Trophoblast cell (in vitro differentiated cells and primary cell): ENCODE measurements around the gene KY.

Experiments
- DNase-seq, 2 donors: peaks; one replicate each; pipeline ENCODE4 v3.0.0-alpha.2; 2016
- H2AFZ ChIP-seq: 2 replicates; pipeline ENCODE4 v1.6.1; 2013; ENCODE audit warnings: low read length, moderate library complexity, mild to moderate bottlenecking; ENCODE audit not compliant: insufficient read depth, poor library complexity
- H2AK5ac ChIP-seq: 2 replicates; pipeline ENCODE4 v1.6.1; 2013; ENCODE audit warnings: mild to moderate bottlenecking, low read length
- H2BK120ac ChIP-seq: 2 replicates; pipeline ENCODE4 v1.6.1; 2013; ENCODE audit warnings: low read length, mild to moderate bottlenecking, moderate library complexity; ENCODE audit not compliant: insufficient read depth, poor library complexity
- H2BK12ac ChIP-seq: 2 replicates; pipeline ENCODE4 v1.6.1; 2013; ENCODE audit warnings: mild to moderate bottlenecking, low read length, moderate library complexity
- H2BK5ac ChIP-seq: 2 replicates; pipeline ENCODE4 v1.6.1; 2013; ENCODE audit warnings: low read length, low read depth, moderate library complexity, mild to moderate bottlenecking; ENCODE audit not compliant: poor library complexity
- H3K14ac ChIP-seq: 2 replicates; pipeline ENCODE4 v1.6.1; 2013; ENCODE audit warnings: mild to moderate bottlenecking, low read length
- H3K18ac ChIP-seq: 2 replicates; pipeline ENCODE4 v1.6.1; 2013; ENCODE audit warnings: mild to moderate bottlenecking, low read length
- H3K23ac ChIP-seq: 2 replicates; pipeline ENCODE4 v1.6.1; 2013; ENCODE audit warnings: low read length
- H3K27ac ChIP-seq: 2 replicates; pipeline ENCODE4 v1.5.1; 2013; ENCODE audit warnings: low read depth, mild to moderate bottlenecking, inconsistent platforms, low read length, moderate library complexity
- H3K27me3 ChIP-seq: 2 replicates; pipeline ENCODE4 v1.6.1; 2013; ENCODE audit warnings: inconsistent platforms, mild to moderate bottlenecking, low read length, moderate library complexity; ENCODE audit not compliant: insufficient read depth
- H3K36me3 ChIP-seq, 2 experiments: 1 replicate in 1 of 2; 2 replicates in 1 of 2; pipeline ENCODE4 v1.6.1; 2013; ENCODE audit warnings: low read length in 2 of 2, mild to moderate bottlenecking in 2 of 2, moderate library complexity in 1 of 2; ENCODE audit not compliant: insufficient read depth in 2 of 2, control insufficient read depth in 1 of 2
- H3K4ac ChIP-seq: 2 replicates; pipeline ENCODE4 v1.6.1; 2013; ENCODE audit warnings: low read depth, mild to moderate bottlenecking, low read length, moderate library complexity
- H3K4me1 ChIP-seq, 2 experiments: 1 replicate in 1 of 2; 2 replicates in 1 of 2; pipeline ENCODE4 v1.6.1; 2013; ENCODE audit warnings: low read length in 2 of 2, mild to moderate bottlenecking in 2 of 2, moderate library complexity in 1 of 2; ENCODE audit not compliant: insufficient read depth in 2 of 2, control insufficient read depth in 1 of 2
- H3K4me2 ChIP-seq: 2 replicates; pipeline ENCODE4 v1.6.1; 2013; ENCODE audit warnings: inconsistent platforms, mild to moderate bottlenecking, low read length, moderate library complexity
- H3K4me3 ChIP-seq: 2 replicates; pipeline ENCODE4 v1.5.1; 2013; ENCODE audit warnings: mild to moderate bottlenecking, low read depth, low read length, inconsistent platforms
- H3K79me1 ChIP-seq: one replicate; pipeline ENCODE4 v1.6.1; 2013; ENCODE audit warnings: low read length
- H3K79me2 ChIP-seq: 2 replicates; pipeline ENCODE4 v1.6.1; 2013; ENCODE audit warnings: low read length, mild to moderate bottlenecking; ENCODE audit not compliant: control insufficient read depth, insufficient read depth, poor library complexity
- H3K9ac ChIP-seq: 2 replicates; pipeline ENCODE4 v1.6.1; 2013; ENCODE audit warnings: mild to moderate bottlenecking, low read length
- H3K9me3 ChIP-seq: 2 replicates; pipeline ENCODE4 v1.6.1; 2013; ENCODE audit warnings: low read depth, mild to moderate bottlenecking, control low read depth, inconsistent platforms, low read length; ENCODE audit not compliant: insufficient read depth
- H4K12ac ChIP-seq: 2 replicates; pipeline ENCODE4 v1.6.1; 2013; ENCODE audit warnings: low read depth, mild to moderate bottlenecking, low read length, moderate library complexity
- H4K8ac ChIP-seq: 2 replicates; pipeline ENCODE4 v1.6.1; 2013; ENCODE audit warnings: low read depth, mild to moderate bottlenecking, low read length, moderate library complexity
- H4K91ac ChIP-seq: one replicate; pipeline ENCODE4 v1.6.1; 2013; ENCODE audit warnings: low read depth, mild to moderate bottlenecking, low read length, moderate library complexity
- WGBS: extraction: QIAGEN DNeasy Blood & Tissue Kit; methylation state at CpG from one replicate; pipeline ENCODE4 v1.1.7; 2013; ENCODE audit warnings: missing lambda C conversion rate; ENCODE audit not compliant: insufficient read length, insufficient coverage; ENCODE audit errors: extremely low coverage; 5-methylcytosine and 5-hydroxymethylcytosine counted together

KY gene

GRCh38 chr3:134677987-134678308, 27.1 kb upstream of the KY start:
- H2AK5ac ChIP-seq: no peak overlapping the region
- H4K91ac ChIP-seq: no peak overlapping the region
- no peak overlapping the region for H3K4me2 ChIP-seq
- H3K36me3 ChIP-seq: no peaks in the 10 kb centered on the region
- peaks cover 7% of the 10 kb centered on the region for H3K9me3 ChIP-seq
- no peak overlapping the region for H2AFZ ChIP-seq
- no peak overlapping the region for H3K18ac ChIP-seq
- H3K4ac ChIP-seq: no peak overlapping the region
- H3K4me1 ChIP-seq: no peaks in the 10 kb centered on the region
- H3K14ac ChIP-seq: no peak overlapping the region
- no peak overlapping the region for H4K8ac ChIP-seq
- no peak overlapping the region for H2BK5ac ChIP-seq
- no peaks in the 10 kb centered on the region for H3K79me1 ChIP-seq
- H2BK120ac ChIP-seq: no peak overlapping the region
- H3K4me3 ChIP-seq: no peak overlapping the region
- H4K12ac ChIP-seq: no peak overlapping the region
- no peak for DNase-seq
- no peak overlapping the region for H3K23ac ChIP-seq
- H3K27me3 ChIP-seq: no peaks in the 10 kb centered on the region
- no peak overlapping the region for H2BK12ac ChIP-seq
- no peak overlapping the region for H3K9ac ChIP-seq
- H3K27ac ChIP-seq: no peak overlapping the region
- no CpG with 5 or more reads among the region's 2 CpGs for WGBS
- H3K79me2 ChIP-seq: no peaks in the 10 kb centered on the region

GRCh38 chr3:134677196-134677986, 26.6 kb upstream of the KY start:
- Histone ChIP-seq H3K27me3 (no peaks in the 10 kb centered on the region), H3K4me3 (no peak overlapping the region), H2AK5ac (no peak overlapping the region), H2AFZ (no peak overlapping the region), H3K23ac (no peak overlapping the region), H3K14ac (no peak overlapping the region), H3K4ac (no peak overlapping the region), H4K91ac (no peak overlapping the region), H2BK120ac (no peak overlapping the region), H3K9me3 (peaks cover 9% of the 10 kb centered on the region), H3K79me1 (no peaks in the 10 kb centered on the region), H3K79me2 (no peaks in the 10 kb centered on the region), H2BK5ac (no peak overlapping the region), H3K9ac (no peak overlapping the region), H4K12ac (no peak overlapping the region), H3K18ac (no peak overlapping the region), H3K36me3 (no peaks in the 10 kb centered on the region), H3K4me1 (no peaks in the 10 kb centered on the region), H4K8ac (no peak overlapping the region), H2BK12ac (no peak overlapping the region), H3K4me2 (no peak overlapping the region), H3K27ac (no peak overlapping the region)
- peak in 1 of 2 donors; percentile 42 for DNase-seq
- WGBS: no CpG with 5 or more reads among the region's 11 CpGs

DNA sequence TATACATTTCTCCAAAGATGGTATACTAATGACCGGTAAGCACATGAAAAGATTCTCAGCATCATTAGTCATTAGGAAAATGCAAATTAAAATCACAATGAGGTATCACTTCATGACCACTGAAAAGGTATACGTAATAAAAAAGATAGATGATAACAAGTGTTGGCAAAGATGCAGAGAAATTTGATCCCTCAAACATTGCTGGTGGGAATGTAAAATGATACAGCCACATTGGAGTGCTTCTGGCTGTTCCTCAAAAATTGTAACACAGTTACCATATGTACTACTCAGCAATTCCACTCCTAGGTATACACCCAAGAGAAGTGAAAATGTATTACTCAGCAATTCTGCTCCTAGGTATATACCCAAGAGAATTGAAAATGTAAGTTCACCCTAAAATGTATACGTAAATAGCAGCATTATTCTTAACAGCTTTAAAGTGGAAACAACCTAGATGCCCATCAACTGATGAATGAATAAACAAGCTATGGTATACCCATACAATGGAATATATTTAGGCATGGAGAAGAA, 25.0 kb upstream of the KY start:
- Histone ChIP-seq H2AK5ac (no peak overlapping the region), H3K27me3 (no peaks in the 10 kb centered on the region), H3K79me2 (no peaks in the 10 kb centered on the region), H3K23ac (no peak overlapping the region), H3K4me1 (no peaks in the 10 kb centered on the region), H3K9ac (no peak overlapping the region), H4K91ac (no peak overlapping the region), H3K27ac (no peak overlapping the region), H3K14ac (no peak overlapping the region), H3K9me3 (peaks cover 9% of the 10 kb centered on the region), H3K36me3 (no peaks in the 10 kb centered on the region), H2AFZ (no peak overlapping the region), H4K8ac (no peak overlapping the region), H4K12ac (no peak overlapping the region), H3K4ac (no peak overlapping the region), H2BK12ac (no peak overlapping the region), H3K4me3 (no peak overlapping the region), H3K18ac (no peak overlapping the region), H3K4me2 (no peak overlapping the region), H2BK120ac (no peak overlapping the region), H3K79me1 (no peaks in the 10 kb centered on the region), H2BK5ac (no peak overlapping the region)
- no CpG with 5 or more reads among the region's 3 CpGs for WGBS
- DNase-seq: no peak

GRCh38 chr3:134672571-134672970, 21.7 kb upstream of the KY start:
- H3K9ac ChIP-seq: no peak overlapping the region
- no peak overlapping the region for H2BK5ac ChIP-seq
- no peak overlapping the region for H3K14ac ChIP-seq
- H3K36me3 ChIP-seq: no peaks in the 10 kb centered on the region
- no peaks in the 10 kb centered on the region for H3K79me1 ChIP-seq
- H2AK5ac ChIP-seq: no peak overlapping the region
- no peak overlapping the region for H3K27ac ChIP-seq
- H3K23ac ChIP-seq: no peak overlapping the region
- no peak overlapping the region for H3K4me2 ChIP-seq
- H4K8ac ChIP-seq: no peak overlapping the region
- peaks cover 7% of the 10 kb centered on the region for H3K9me3 ChIP-seq
- no peak overlapping the region for H4K91ac ChIP-seq
- no peaks in the 10 kb centered on the region for H3K27me3 ChIP-seq
- no peaks in the 10 kb centered on the region for H3K79me2 ChIP-seq
- no peaks in the 10 kb centered on the region for H3K4me1 ChIP-seq
- H3K4ac ChIP-seq: no peak overlapping the region
- no peak overlapping the region for H4K12ac ChIP-seq
- no peak overlapping the region for H2BK120ac ChIP-seq
- no peak overlapping the region for H3K4me3 ChIP-seq
- no peak for DNase-seq
- H3K18ac ChIP-seq: no peak overlapping the region
- WGBS: no CpG with 5 or more reads among the region's 5 CpGs
- H2AFZ ChIP-seq: no peak overlapping the region
- no peak overlapping the region for H2BK12ac ChIP-seq
